SU-DHL-6 (cell line): ENCODE data around the gene XPO6.

Experiments
- H2AFZ ChIP-seq: fragments of 200-600 bp; sonication (generic); 2 replicates; pipeline ENCODE4 v1.6.1; 2014; ENCODE audit warnings: low read depth, mild to moderate bottlenecking, moderate library complexity, mixed read lengths, antibody characterized with exemption, low read length; ENCODE audit not compliant: severe bottlenecking
- H3F3A ChIP-seq: fragments of 200-600 bp; shearing (Covaris generic); 2 replicates; pipeline ENCODE4 v1.6.0; 2016; ENCODE audit warnings: antibody characterized with exemption, mild to moderate bottlenecking; ENCODE audit not compliant: insufficient read depth
- H3K27ac ChIP-seq: fragments of 200-600 bp; sonication (generic); 2 replicates; pipeline ENCODE4 v1.5.1; 2016; ENCODE audit warnings: low read depth, mild to moderate bottlenecking, low read length, moderate library complexity, mixed read lengths
- H3K27me3 ChIP-seq: fragments of 200-600 bp; sonication (generic), shearing (Covaris generic); 2 replicates; pipeline ENCODE4 v1.6.0; 2014; ENCODE audit warnings: mild to moderate bottlenecking, low read length
- H3K36me3 ChIP-seq: fragments of 200-600 bp; sonication (generic); 2 replicates; pipeline ENCODE4 v1.6.1; 2014; ENCODE audit warnings: mild to moderate bottlenecking, low read length, mixed read lengths
- H3K4me2 ChIP-seq: fragments of 300-600, 200-600 bp; shearing (Covaris generic), sonication (generic); 2 replicates; pipeline ENCODE4 v1.6.0; 2014; ENCODE audit warnings: low read length, low read depth, mild to moderate bottlenecking; ENCODE audit not compliant: poor library complexity, severe bottlenecking
- H3K4me3 ChIP-seq: fragments of 200-600 bp; sonication (generic); 2 replicates; pipeline ENCODE4 v1.5.1; 2014; ENCODE audit warnings: antibody characterized with exemption, low read length, mild to moderate bottlenecking, mixed read lengths; ENCODE audit not compliant: insufficient read depth, poor library complexity, severe bottlenecking
- H3K79me2 ChIP-seq: fragments of 200-600 bp; sonication (generic); 2 replicates; pipeline ENCODE4 v1.6.1; 2014; ENCODE audit warnings: mild to moderate bottlenecking, low read length, moderate library complexity; ENCODE audit not compliant: insufficient read depth
- H3K9ac ChIP-seq: fragments of 200-600 bp; sonication (generic); 2 replicates; pipeline ENCODE4 v1.7.0; 2014; ENCODE audit warnings: mild to moderate bottlenecking, low read length
- H3K9me2 ChIP-seq: fragments of 200-600 bp; sonication (generic); replicated peaks from 2 replicates; pipeline ENCODE4 v1.6.1; 2014; ENCODE audit warnings: low read length; ENCODE audit not compliant: insufficient read depth
- H3K9me3 ChIP-seq: fragments of 200-600 bp; sonication (generic); 2 replicates; pipeline ENCODE4 v1.6.1; 2014; ENCODE audit warnings: low read length, mixed read lengths; ENCODE audit not compliant: insufficient read depth
- H4K20me1 ChIP-seq: fragments of 200-600 bp; sonication (generic); 2 replicates; pipeline ENCODE4 v1.6.1; 2014; ENCODE audit warnings: low read depth, mild to moderate bottlenecking, antibody characterized with exemption, low read length, moderate library complexity, mixed read lengths
- CTCF ChIP-seq: fragments of 200-600 bp; sonication (generic); IDR thresholded peaks from one replicate; pipeline ENCODE4 v1.5.1; 2017; ENCODE audit warnings: antibody characterized with exemption, mild to moderate bottlenecking, low read length, moderate library complexity; ENCODE audit not compliant: insufficient read depth, poor library complexity, severe bottlenecking
- EZH2phosphoT487 ChIP-seq: fragments of 200-600 bp; sonication (generic), shearing (Covaris generic); conservative IDR thresholded peaks from 2 replicates; pipeline ENCODE4 v1.6.1; 2018; ENCODE audit warnings: mild to moderate bottlenecking, antibody characterized with exemption, low read length, moderate library complexity, mixed read lengths

Gene XPO6

DNA sequence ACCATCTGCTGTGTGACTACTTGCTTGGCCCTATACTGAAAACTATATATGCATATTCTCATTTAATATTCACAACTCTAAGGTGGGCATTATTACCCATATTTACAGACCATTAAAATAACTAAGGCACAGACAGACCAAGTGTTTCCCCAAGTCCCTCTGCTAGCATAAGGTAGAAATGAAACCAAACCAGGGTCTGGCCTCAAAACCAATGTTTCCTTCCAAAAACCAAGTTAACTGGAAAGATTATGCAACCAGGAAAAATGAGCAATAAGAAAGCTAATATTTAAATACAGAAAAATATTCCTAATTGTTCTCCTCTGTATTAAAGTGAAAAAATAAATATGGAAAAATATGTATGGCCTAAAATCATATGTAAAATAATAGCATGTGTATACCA lies 50.1 kb downstream of the XPO6 start:
- Histone ChIP-seq H3K4me2 (no peak overlapping the region), H3K4me3 (no peak overlapping the region), H3K9ac (no peak overlapping the region), H3K79me2 (peaks cover 44% of the 10 kb centered on the region), H3F3A (no peaks in the 10 kb centered on the region; the same call in 1 of the 2 replicates), H3K36me3 (peaks cover 15% of the 10 kb centered on the region; the same call in 1 of the 2 replicates), H3K9me3 (no peaks in the 10 kb centered on the region), H2AFZ (no peak overlapping the region), H4K20me1 (no peaks in the 10 kb centered on the region), H3K27me3 (no peaks in the 10 kb centered on the region), H3K9me2 (no peaks in the 10 kb centered on the region), H3K27ac (no peak overlapping the region)
- no peak for TF ChIP-seq CTCF
- no peak for TF ChIP-seq EZH2phosphoT487

DNA sequence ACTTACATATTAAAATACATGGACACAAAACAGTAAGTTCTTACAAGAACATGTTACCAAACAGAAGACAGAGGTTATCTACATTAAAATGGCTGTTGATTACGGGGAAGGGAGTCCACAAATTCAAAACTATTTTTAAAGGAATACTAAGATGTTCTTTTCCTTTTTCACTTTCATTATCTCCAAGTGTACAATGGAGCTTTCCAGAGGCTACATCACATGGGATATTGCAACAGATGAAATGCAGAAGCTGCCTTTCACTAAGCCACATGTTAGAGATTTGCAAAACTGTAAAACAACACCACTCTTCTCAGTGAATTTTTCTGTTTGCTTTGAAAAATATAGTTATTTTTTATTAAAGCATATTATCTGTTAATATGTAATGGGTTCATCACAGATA lies 53.6 kb downstream of the XPO6 start:
- Histone ChIP-seq H3K36me3 (peaks cover 28% of the 10 kb centered on the region), H2AFZ (no peak overlapping the region), H4K20me1 (no peaks in the 10 kb centered on the region), H3K79me2 (peaks cover 42% of the 10 kb centered on the region), H3K9me3 (no peaks in the 10 kb centered on the region), H3F3A (no peaks in the 10 kb centered on the region; the same call in 1 of the 2 replicates), H3K9me2 (no peaks in the 10 kb centered on the region), H3K4me2 (no peak overlapping the region), H3K9ac (no peak overlapping the region), H3K27me3 (no peaks in the 10 kb centered on the region), H3K27ac (no peak overlapping the region), H3K4me3 (no peak overlapping the region)
- TF ChIP-seq EZH2phosphoT487 (no peak), CTCF (no peak)

- Histone ChIP-seq H3K4me2 (no peak overlapping the region), H3K4me3 (no peak overlapping the region), H3K79me2 (peaks cover 30% of the 10 kb centered on the region), H2AFZ (no peak overlapping the region), H3K9me3 (no peaks in the 10 kb centered on the region), H3K9me2 (no peaks in the 10 kb centered on the region), H4K20me1 (no peaks in the 10 kb centered on the region), H3K9ac (no peak overlapping the region), H3K36me3 (peaks cover 39% of the 10 kb centered on the region), H3K27ac (no peak overlapping the region), H3F3A (no peaks in the 10 kb centered on the region; the same call in 1 of the 2 replicates), H3K27me3 (no peaks in the 10 kb centered on the region)
- TF ChIP-seq CTCF: no peak
- TF ChIP-seq EZH2phosphoT487: no peak
These were observed 55.6 kb downstream of the XPO6 start for GRCh38 chr16:28156056-28156680.
